IMR-90 (cell line): ENCODE data around the gene PILRA. TPM values are rescaled to one million over a fixed set of nuclear protein-coding genes. Genes with fewer than 3 reads are reported as not detected.

ENCODE experiments used
- ATAC-seq: fragments of 200-7000 bp; cut with Tn5 transposase; 2 replicates; pipeline ENCODE4 v1.9.1; 2020; ENCODE audit warnings: low read depth, mild to moderate bottlenecking, moderate library complexity
- BruUV-seq: library from RNA; stranded (reverse); fragments of 400-500 nt; replicated peaks from 2 replicates; lab custom pipeline; 2021; lab: Mats Ljungman, UMichigan
- CTCF ChIA-PET: fragments of 300-600 bp; formaldehyde crosslinking; extraction: SDS; loops from one replicate; lab custom pipeline; 2021; ENCODE audit warnings: antibody characterized with exemption; lab: Yijun Ruan, JAX
- POLR2A ChIA-PET: fragments of 300-600 bp; sonication (Branson Sonifier 250); formaldehyde crosslinking; loops from one replicate; lab custom pipeline; 2022; ENCODE audit warnings: antibody characterized with exemption; ENCODE audit not compliant: unreplicated experiment; lab: Charles Lee
- DNase-seq: peaks from one replicate; pipeline ENCODE4 v3.0.0; 2013
- H2AFZ ChIP-seq: replicated peaks from 2 replicates; pipeline ENCODE3; 2013; ENCODE audit warnings: low read length, mild to moderate bottlenecking; ENCODE audit not compliant: poor library complexity
- H2AK5ac ChIP-seq: 2 replicates; pipeline ENCODE4 v1.6.1; 2013; ENCODE audit warnings: low read depth, low read length, inconsistent platforms
- H2AK9ac ChIP-seq: replicated peaks from 2 replicates; pipeline ENCODE3; 2013; ENCODE audit warnings: mild to moderate bottlenecking, low read depth, low read length, moderate library complexity; ENCODE audit not compliant: poor library complexity
- H2BK120ac ChIP-seq: 2 replicates; pipeline ENCODE4 v1.6.1; 2013; ENCODE audit warnings: low read depth, low read length, inconsistent platforms
- H2BK15ac ChIP-seq: 3 replicates; pipeline ENCODE4 v1.6.1; 2013; ENCODE audit warnings: low read depth, low read length, inconsistent platforms
- H2BK20ac ChIP-seq: 2 replicates; pipeline ENCODE4 v1.6.1; 2013; ENCODE audit warnings: low read depth, mild to moderate bottlenecking, inconsistent platforms, low read length, moderate library complexity
- H2BK5ac ChIP-seq: 2 replicates; pipeline ENCODE4 v1.6.1; 2013; ENCODE audit warnings: mild to moderate bottlenecking, low read depth, low read length, inconsistent platforms; ENCODE audit not compliant: poor library complexity, severe bottlenecking
- H3K14ac ChIP-seq: replicated peaks from 2 replicates; pipeline ENCODE4 v1.6.1; 2013; ENCODE audit warnings: low read depth, low read length, inconsistent platforms
- H3K18ac ChIP-seq: 2 replicates; pipeline ENCODE4 v1.6.1; 2013; ENCODE audit warnings: low read depth, low read length, control low read depth
- H3K23ac ChIP-seq: 2 replicates; pipeline ENCODE4 v1.6.1; 2013; ENCODE audit warnings: low read depth, low read length, inconsistent platforms
- H3K27ac ChIP-seq: 2 replicates; pipeline ENCODE4 v1.5.1; 2013; ENCODE audit warnings: mild to moderate bottlenecking, control low read depth, low read length; ENCODE audit not compliant: insufficient read depth
- H3K27me3 ChIP-seq: 2 replicates; pipeline ENCODE4 v1.6.1; 2013; ENCODE audit warnings: low read length; ENCODE audit not compliant: control insufficient read depth, insufficient read depth
- H3K36me3 ChIP-seq: 2 replicates; pipeline ENCODE4 v1.6.1; 2013; ENCODE audit warnings: low read length, mixed read lengths; ENCODE audit not compliant: control insufficient read depth, insufficient read depth
- H3K4ac ChIP-seq: 2 replicates; pipeline ENCODE4 v1.6.1; 2013; ENCODE audit warnings: low read depth, low read length, inconsistent platforms
- H3K4me1 ChIP-seq: 2 replicates; pipeline ENCODE4 v1.6.1; 2013; ENCODE audit warnings: low read length, mixed read lengths; ENCODE audit not compliant: control insufficient read depth, insufficient read depth
- H3K4me2 ChIP-seq: 2 replicates; pipeline ENCODE4 v1.6.1; 2013; ENCODE audit warnings: low read depth, mild to moderate bottlenecking, control low read depth, low read length, moderate library complexity
- H3K4me3 ChIP-seq: 2 replicates; pipeline ENCODE4 v1.5.1; 2013; ENCODE audit warnings: low read depth, mild to moderate bottlenecking, control low read depth, low read length, moderate library complexity; ENCODE audit not compliant: insufficient read depth
- H3K56ac ChIP-seq: 2 replicates; pipeline ENCODE4 v1.6.1; 2013; ENCODE audit warnings: low read length, inconsistent platforms; ENCODE audit not compliant: insufficient read depth; ENCODE audit errors: extremely low read depth
- H3K79me1 ChIP-seq, 2 experiments: 2 replicates each; pipeline ENCODE4 v1.6.1; 2013; ENCODE audit warnings: low read length in 2 of 2, inconsistent platforms in 1 of 2, low read depth in 1 of 2
- H3K9ac ChIP-seq: 2 replicates; pipeline ENCODE4 v1.6.1; 2013; ENCODE audit warnings: low read depth, low read length, control low read depth
- H3K9me1 ChIP-seq: 2 replicates; pipeline ENCODE4 v1.6.1; 2013; ENCODE audit warnings: low read length, inconsistent platforms; ENCODE audit not compliant: insufficient read depth
- H3K9me3 ChIP-seq: 2 replicates; pipeline ENCODE4 v1.6.1; 2013; ENCODE audit warnings: low read length; ENCODE audit not compliant: control insufficient read depth, insufficient read depth
- H4K20me1 ChIP-seq: 2 replicates; pipeline ENCODE4 v1.6.1; 2013; ENCODE audit warnings: low read length, inconsistent platforms; ENCODE audit not compliant: insufficient read depth
- H4K5ac ChIP-seq: 2 replicates; pipeline ENCODE4 v1.6.1; 2013; ENCODE audit warnings: mild to moderate bottlenecking, low read depth, low read length, control low read depth
- H4K8ac ChIP-seq, 2 experiments: 2 replicates each; pipeline ENCODE4 v1.6.1; 2013; ENCODE audit warnings: low read depth in 2 of 2, low read length in 2 of 2, control low read depth in 1 of 2, inconsistent platforms in 1 of 2
- H4K91ac ChIP-seq: 2 replicates; pipeline ENCODE4 v1.6.1; 2013; ENCODE audit warnings: low read depth, low read length, inconsistent platforms; ENCODE audit not compliant: insufficient read depth
- BHLHE40 ChIP-seq: fragments of 150-350 bp; IDR thresholded peaks from 2 replicates; pipeline ENCODE4 v1.6.1; 2016; ENCODE audit warnings: mild to moderate bottlenecking, low read depth, low read length
- CEBPB ChIP-seq: IDR thresholded peaks from 2 replicates; pipeline ENCODE4 v1.6.1; 2012; ENCODE audit warnings: low read depth, low read length, improper control_type of control experiment
- CHD1 ChIP-seq: IDR thresholded peaks from 2 replicates; pipeline ENCODE4 v1.6.1; 2012; ENCODE audit warnings: low read depth, low read length, improper control_type of control experiment
- CTCF ChIP-seq: conservative IDR thresholded peaks from 2 replicates; pipeline ENCODE4 v1.5.1; 2012; ENCODE audit warnings: mild to moderate bottlenecking, low read depth, low read length, improper control_type of control experiment
- ELK1 ChIP-seq: fragments of 150-350 bp; IDR thresholded peaks from 2 replicates; pipeline ENCODE4 v1.6.1; 2016; ENCODE audit warnings: low read depth, mild to moderate bottlenecking, low read length, moderate library complexity, borderline replicate concordance
- FOS ChIP-seq: fragments of 150-350 bp; IDR thresholded peaks from 2 replicates; pipeline ENCODE4 v1.6.1; 2016; ENCODE audit warnings: low read depth, low read length
- MAFK ChIP-seq: IDR thresholded peaks from 2 replicates; pipeline ENCODE4 v1.6.1; 2012; ENCODE audit warnings: low read depth, low read length, improper control_type of control experiment
- MAZ ChIP-seq: IDR thresholded peaks from 2 replicates; pipeline ENCODE4 v1.6.1; 2012; ENCODE audit warnings: low read depth, mild to moderate bottlenecking, low read length, improper control_type of control experiment, moderate library complexity, borderline replicate concordance
- MXI1 ChIP-seq: IDR thresholded peaks from 2 replicates; pipeline ENCODE4 v1.6.1; 2012; ENCODE audit warnings: low read depth, mild to moderate bottlenecking, low read length, moderate library complexity, borderline replicate concordance
- NFE2L2 ChIP-seq: fragments of 150-350 bp; IDR thresholded peaks from 2 replicates; pipeline ENCODE4 v1.6.1; 2016; ENCODE audit warnings: low read depth, mild to moderate bottlenecking, low read length
- POLR2A ChIP-seq: IDR thresholded peaks from 2 replicates; pipeline ENCODE4 v1.6.1; 2012; ENCODE audit warnings: mild to moderate bottlenecking, low read depth, low read length
- RAD21 ChIP-seq: IDR thresholded peaks from 2 replicates; pipeline ENCODE4 v1.6.1; 2012; ENCODE audit warnings: low read length, improper control_type of control experiment
- RCOR1 ChIP-seq: IDR thresholded peaks from 2 replicates; pipeline ENCODE4 v1.6.1; 2012; ENCODE audit warnings: mild to moderate bottlenecking, low read length, improper control_type of control experiment; ENCODE audit not compliant: insufficient replicate concordance
- RFX5 ChIP-seq: IDR thresholded peaks from 2 replicates; pipeline ENCODE4 v1.8.0; 2012; ENCODE audit warnings: low read depth, mild to moderate bottlenecking, low read length, moderate library complexity
- SMC3 ChIP-seq: fragments of 150-350 bp; IDR thresholded peaks from 2 replicates; pipeline ENCODE4 v1.6.1; 2016; ENCODE audit warnings: low read depth, mild to moderate bottlenecking, antibody characterized with exemption, low read length, moderate library complexity
- USF2 ChIP-seq: fragments of 150-350 bp; IDR thresholded peaks from 2 replicates; pipeline ENCODE4 v1.6.1; 2017; ENCODE audit warnings: mild to moderate bottlenecking, antibody characterized with exemption, low read length, low read depth
- WGBS, 2 experiments: methylation state at CpG; one replicate each; pipeline versions ENCODE4 v1.1.5 to v1.1.7; 2013; ENCODE audit warnings: missing lambda C conversion rate in 2 of 2; ENCODE audit not compliant: insufficient read length in 1 of 2; ENCODE audit errors: extremely low coverage in 2 of 2; 5-methylcytosine and 5-hydroxymethylcytosine counted together
- dilution Hi-C: fragments of 300-500 bp; cut with HindIII; formaldehyde crosslinking; loops from one replicate; pipeline ENCODE4 v1.14.3; 2018; ENCODE audit warnings: low sequenced_read_pairs; ENCODE audit not compliant: unreplicated experiment
- in situ Hi-C: fragments of 300-500 bp; cut with MboI; formaldehyde crosslinking; loops from 3 replicates; pipeline ENCODE4 v1.14.3; 2019; ENCODE audit warnings: low sequenced_read_pairs, inconsistent platforms, mixed read lengths
- intact Hi-C: fragments of 100-400 bp; cut with micrococcal nuclease; formaldehyde crosslinking; loops from 2 replicates; pipeline ENCODE4 v1.10.0; 2022
- polyA plus RNA-seq, 3 experiments: library from polyadenylated mRNA; depleted of rRNA; stranded (reverse); fragments of >200 nt; gene quantifications; 2 replicates each; pipeline ENCODE4 v1.2.3, GENCODE V29; 2012; ENCODE audit warnings: low replicate concordance in 1 of 3
- total RNA-seq: library from RNA; depleted of rRNA; stranded (reverse); fragments of >200 nt; gene quantifications from 2 replicates; pipeline ENCODE4 v1.2.3, GENCODE V29; 2012

PILRA gene
- total and polyA plus RNA-seq, 2 of the 4 experiments (the other 2 are of a cell fraction) = 0.56 TPM; not detected in 1

- TSS peak; percentile 26 for BruUV-seq
- 0 out of 2 replicates have a peak, but pooled peaks cover 3% of the 10 kb centered on the region for H3K9me1 ChIP-seq
- no peak overlapping the region for H3K23ac ChIP-seq
- H3K79me1 ChIP-seq = no peaks in the 10 kb centered on the region; a peak in 1 of 4 replicates
- no peaks in the 10 kb centered on the region for H3K9me3 ChIP-seq
- no peak overlapping the region for H2AFZ ChIP-seq
- no peaks in the 10 kb centered on the region for H4K20me1 ChIP-seq
- DNase-seq = no peak
- no peak overlapping the region for H2BK20ac ChIP-seq
- no peaks in the 10 kb centered on the region for H3K4me1 ChIP-seq
- no peak for TF ChIP-seq RAD21
- TF ChIP-seq SMC3 = no peak
- TF ChIP-seq BHLHE40 = no peak
- TF ChIP-seq RFX5 = no peak
- no peak for TF ChIP-seq RCOR1
- no peak for TF ChIP-seq NFE2L2
- no peak for TF ChIP-seq CHD1
- no peak for TF ChIP-seq FOS
- TF ChIP-seq MAZ = no peak
- TF ChIP-seq POLR2A = no peak
- no peak for TF ChIP-seq ELK1
- no peak for TF ChIP-seq MXI1
- no peak for TF ChIP-seq USF2
- no peak for TF ChIP-seq CTCF
- TF ChIP-seq MAFK = no peak
- TF ChIP-seq CEBPB = no peak
- no peak overlapping the region for H3K27ac ChIP-seq
- H3K4me3 ChIP-seq = no peak overlapping the region
- POLR2A ChIA-PET = no interaction called here
- no peak overlapping the region for H2AK5ac ChIP-seq
- WGBS, 2 experiments = no CpG with 5 or more reads among the region's 6 CpGs
- H4K5ac ChIP-seq = no peak overlapping the region
- no peak overlapping the region for H2AK9ac ChIP-seq
- H3K4me2 ChIP-seq = no peak overlapping the region
- intact Hi-C loops (no loop called here), dilution Hi-C loops (no loop called here), in situ Hi-C loops (no loop called here)
- no peak overlapping the region for H2BK120ac ChIP-seq
- no peak overlapping the region for H3K18ac ChIP-seq
- no peak overlapping the region for H2BK15ac ChIP-seq
- CTCF ChIA-PET = no interaction called here
- no peak overlapping the region for H4K8ac ChIP-seq
- no peaks in the 10 kb centered on the region for H3K27me3 ChIP-seq
- H4K91ac ChIP-seq = no peak overlapping the region
- no peak overlapping the region for H2BK5ac ChIP-seq
- H3K56ac ChIP-seq = no peak overlapping the region
- no peak overlapping the region for H3K14ac ChIP-seq
- peaks cover 27% of the 10 kb centered on the region for H3K36me3 ChIP-seq
- H3K4ac ChIP-seq = no peak overlapping the region
- ATAC-seq = no peak
- H3K9ac ChIP-seq = no peak overlapping the region
Measured at GRCh38 chr7:100364480-100364879, 8.8 kb upstream of the PILRA start.
